GM12878 (cell line): ENCODE data around the gene NTM.

Source experiments
- ETV6 ChIP-seq, 2 experiments: fragments of 450-650 bp in 1 of 2; IDR thresholded peaks in 1 of 2; conservative IDR thresholded peaks in 1 of 2; 2 replicates each; pipeline ENCODE4 v1.6.1; 2014; ENCODE audit warnings: antibody characterized with exemption in 1 of 2, borderline replicate concordance in 1 of 2, low read depth in 1 of 2, mild to moderate bottlenecking in 1 of 2, moderate library complexity in 1 of 2
- NFYB ChIP-seq: IDR thresholded peaks from 2 replicates; pipeline ENCODE4 v1.6.1; 2011; ENCODE audit warnings: low read depth, mild to moderate bottlenecking, low read length, improper control_type of control experiment, moderate library complexity; ENCODE audit not compliant: insufficient read depth
- POLR2A ChIP-seq: IDR thresholded peaks from 2 replicates; pipeline ENCODE4 v1.6.1; 2011; ENCODE audit warnings: low read depth, mild to moderate bottlenecking, low read length
- SREBF2 ChIP-seq: IDR thresholded peaks from 2 replicates; pipeline ENCODE4 v1.6.1; 2012; ENCODE audit warnings: mild to moderate bottlenecking, low read length
- TCF7 ChIP-seq: IDR thresholded peaks from 2 replicates; pipeline ENCODE4 v1.6.1; 2014; ENCODE audit warnings: antibody characterized with exemption, borderline replicate concordance
- ZNF24 ChIP-seq: fragments of 450-650 bp; IDR thresholded peaks from 2 replicates; pipeline ENCODE4 v1.6.1; 2017; ENCODE audit warnings: antibody characterized with exemption, mild to moderate bottlenecking
- TF ChIP-seq, protein P1 (sequence below): fragments of 450-650 bp; IDR thresholded peaks from 2 replicates; pipeline ENCODE4 v1.6.1; 2017; ENCODE audit warnings: mild to moderate bottlenecking
- TF ChIP-seq, protein P2 (sequence below): IDR thresholded peaks from 2 replicates; pipeline ENCODE4 v1.6.1; 2012; ENCODE audit warnings: low read depth, low read length, improper control_type of control experiment
- TF ChIP-seq, protein P3 (sequence below), 3 experiments: IDR thresholded peaks in 2 of 3; conservative IDR thresholded peaks in 1 of 3; 2 replicates each; pipeline ENCODE4 v1.5.1; 2011; ENCODE audit warnings: low read depth in 3 of 3, low read length in 3 of 3, mild to moderate bottlenecking in 3 of 3, control low read depth in 2 of 3, moderate library complexity in 2 of 3, inconsistent platforms in 1 of 3, mixed read lengths in 1 of 3; ENCODE audit not compliant: control insufficient read depth in 2 of 3, insufficient read depth in 1 of 3; ENCODE audit errors: extremely low read depth in 1 of 3
- TF ChIP-seq, protein P4 (sequence below): fragments of 450-650 bp; IDR thresholded peaks from 2 replicates; pipeline ENCODE4 v1.6.1; 2017; ENCODE audit warnings: low read depth, mild to moderate bottlenecking, moderate library complexity
- TF ChIP-seq, protein P5 (sequence below): IDR thresholded peaks from 2 replicates; pipeline ENCODE4 v1.6.1; 2011; ENCODE audit warnings: low read depth, low read length, improper control_type of control experiment, borderline replicate concordance

DNA sequence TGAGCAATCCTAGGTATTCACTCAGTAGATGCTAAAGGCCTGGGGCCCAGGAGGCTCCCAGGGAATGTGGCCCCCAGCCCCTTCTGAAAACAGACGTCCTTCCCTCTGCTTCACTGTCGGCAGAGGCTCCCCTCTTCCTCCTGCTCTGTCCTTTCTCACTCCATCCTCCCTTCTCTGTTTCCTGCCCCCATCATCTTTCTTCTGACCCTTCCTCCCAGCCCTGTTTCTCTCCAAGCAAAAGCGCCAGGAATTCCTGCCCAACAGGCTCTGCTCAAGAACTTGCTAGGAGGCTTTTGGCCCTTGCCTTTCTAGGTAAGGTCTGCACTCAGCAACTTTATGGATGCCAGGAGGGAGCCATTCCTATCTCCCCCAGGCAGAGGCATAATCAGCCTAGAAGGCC, 300.5 kb downstream of the NTM start:
- TF ChIP-seq, protein P1, sequence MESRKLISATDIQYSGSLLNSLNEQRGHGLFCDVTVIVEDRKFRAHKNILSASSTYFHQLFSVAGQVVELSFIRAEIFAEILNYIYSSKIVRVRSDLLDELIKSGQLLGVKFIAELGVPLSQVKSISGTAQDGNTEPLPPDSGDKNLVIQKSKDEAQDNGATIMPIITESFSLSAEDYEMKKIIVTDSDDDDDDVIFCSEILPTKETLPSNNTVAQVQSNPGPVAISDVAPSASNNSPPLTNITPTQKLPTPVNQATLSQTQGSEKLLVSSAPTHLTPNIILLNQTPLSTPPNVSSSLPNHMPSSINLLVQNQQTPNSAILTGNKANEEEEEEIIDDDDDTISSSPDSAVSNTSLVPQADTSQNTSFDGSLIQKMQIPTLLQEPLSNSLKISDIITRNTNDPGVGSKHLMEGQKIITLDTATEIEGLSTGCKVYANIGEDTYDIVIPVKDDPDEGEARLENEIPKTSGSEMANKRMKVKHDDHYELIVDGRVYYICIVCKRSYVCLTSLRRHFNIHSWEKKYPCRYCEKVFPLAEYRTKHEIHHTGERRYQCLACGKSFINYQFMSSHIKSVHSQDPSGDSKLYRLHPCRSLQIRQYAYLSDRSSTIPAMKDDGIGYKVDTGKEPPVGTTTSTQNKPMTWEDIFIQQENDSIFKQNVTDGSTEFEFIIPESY, result no peak
- no peak for TF ChIP-seq TCF7
- TF ChIP-seq, protein P2, sequence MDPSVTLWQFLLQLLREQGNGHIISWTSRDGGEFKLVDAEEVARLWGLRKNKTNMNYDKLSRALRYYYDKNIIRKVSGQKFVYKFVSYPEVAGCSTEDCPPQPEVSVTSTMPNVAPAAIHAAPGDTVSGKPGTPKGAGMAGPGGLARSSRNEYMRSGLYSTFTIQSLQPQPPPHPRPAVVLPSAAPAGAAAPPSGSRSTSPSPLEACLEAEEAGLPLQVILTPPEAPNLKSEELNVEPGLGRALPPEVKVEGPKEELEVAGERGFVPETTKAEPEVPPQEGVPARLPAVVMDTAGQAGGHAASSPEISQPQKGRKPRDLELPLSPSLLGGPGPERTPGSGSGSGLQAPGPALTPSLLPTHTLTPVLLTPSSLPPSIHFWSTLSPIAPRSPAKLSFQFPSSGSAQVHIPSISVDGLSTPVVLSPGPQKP, result no peak
- TF ChIP-seq ETV6 (conservative IDR thresholded peaks at IDR 0.05 in 1 of 2, IDR thresholded peaks at IDR 0.05 in 1 of 2; ENCODE audit: borderline replicate concordance in 1 of 2, low read depth in 1 of 2), result no peak
- no peak for TF ChIP-seq POLR2A
- TF ChIP-seq, protein P3, sequence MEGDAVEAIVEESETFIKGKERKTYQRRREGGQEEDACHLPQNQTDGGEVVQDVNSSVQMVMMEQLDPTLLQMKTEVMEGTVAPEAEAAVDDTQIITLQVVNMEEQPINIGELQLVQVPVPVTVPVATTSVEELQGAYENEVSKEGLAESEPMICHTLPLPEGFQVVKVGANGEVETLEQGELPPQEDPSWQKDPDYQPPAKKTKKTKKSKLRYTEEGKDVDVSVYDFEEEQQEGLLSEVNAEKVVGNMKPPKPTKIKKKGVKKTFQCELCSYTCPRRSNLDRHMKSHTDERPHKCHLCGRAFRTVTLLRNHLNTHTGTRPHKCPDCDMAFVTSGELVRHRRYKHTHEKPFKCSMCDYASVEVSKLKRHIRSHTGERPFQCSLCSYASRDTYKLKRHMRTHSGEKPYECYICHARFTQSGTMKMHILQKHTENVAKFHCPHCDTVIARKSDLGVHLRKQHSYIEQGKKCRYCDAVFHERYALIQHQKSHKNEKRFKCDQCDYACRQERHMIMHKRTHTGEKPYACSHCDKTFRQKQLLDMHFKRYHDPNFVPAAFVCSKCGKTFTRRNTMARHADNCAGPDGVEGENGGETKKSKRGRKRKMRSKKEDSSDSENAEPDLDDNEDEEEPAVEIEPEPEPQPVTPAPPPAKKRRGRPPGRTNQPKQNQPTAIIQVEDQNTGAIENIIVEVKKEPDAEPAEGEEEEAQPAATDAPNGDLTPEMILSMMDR (IDR thresholded peaks at IDR 0.05 in 2 of 3, conservative IDR thresholded peaks at IDR 0.05 in 1 of 3; ENCODE audit: control insufficient read depth in 2 of 3, extremely low read depth in 1 of 3, insufficient read depth in 1 of 3, low read depth in 3 of 3, low read length in 3 of 3), result no peak
- no peak for TF ChIP-seq SREBF2
- TF ChIP-seq, protein P4, sequence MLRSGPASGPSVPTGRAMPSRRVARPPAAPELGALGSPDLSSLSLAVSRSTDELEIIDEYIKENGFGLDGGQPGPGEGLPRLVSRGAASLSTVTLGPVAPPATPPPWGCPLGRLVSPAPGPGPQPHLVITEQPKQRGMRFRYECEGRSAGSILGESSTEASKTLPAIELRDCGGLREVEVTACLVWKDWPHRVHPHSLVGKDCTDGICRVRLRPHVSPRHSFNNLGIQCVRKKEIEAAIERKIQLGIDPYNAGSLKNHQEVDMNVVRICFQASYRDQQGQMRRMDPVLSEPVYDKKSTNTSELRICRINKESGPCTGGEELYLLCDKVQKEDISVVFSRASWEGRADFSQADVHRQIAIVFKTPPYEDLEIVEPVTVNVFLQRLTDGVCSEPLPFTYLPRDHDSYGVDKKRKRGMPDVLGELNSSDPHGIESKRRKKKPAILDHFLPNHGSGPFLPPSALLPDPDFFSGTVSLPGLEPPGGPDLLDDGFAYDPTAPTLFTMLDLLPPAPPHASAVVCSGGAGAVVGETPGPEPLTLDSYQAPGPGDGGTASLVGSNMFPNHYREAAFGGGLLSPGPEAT, result no peak
- TF ChIP-seq ZNF24, result no peak
- TF ChIP-seq, protein P5, sequence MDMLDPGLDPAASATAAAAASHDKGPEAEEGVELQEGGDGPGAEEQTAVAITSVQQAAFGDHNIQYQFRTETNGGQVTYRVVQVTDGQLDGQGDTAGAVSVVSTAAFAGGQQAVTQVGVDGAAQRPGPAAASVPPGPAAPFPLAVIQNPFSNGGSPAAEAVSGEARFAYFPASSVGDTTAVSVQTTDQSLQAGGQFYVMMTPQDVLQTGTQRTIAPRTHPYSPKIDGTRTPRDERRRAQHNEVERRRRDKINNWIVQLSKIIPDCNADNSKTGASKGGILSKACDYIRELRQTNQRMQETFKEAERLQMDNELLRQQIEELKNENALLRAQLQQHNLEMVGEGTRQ, result no peak
- no peak for TF ChIP-seq NFYB
